Measurements from ENCODE around the gene LRFN2.

The LRFN2 gene

DNA sequence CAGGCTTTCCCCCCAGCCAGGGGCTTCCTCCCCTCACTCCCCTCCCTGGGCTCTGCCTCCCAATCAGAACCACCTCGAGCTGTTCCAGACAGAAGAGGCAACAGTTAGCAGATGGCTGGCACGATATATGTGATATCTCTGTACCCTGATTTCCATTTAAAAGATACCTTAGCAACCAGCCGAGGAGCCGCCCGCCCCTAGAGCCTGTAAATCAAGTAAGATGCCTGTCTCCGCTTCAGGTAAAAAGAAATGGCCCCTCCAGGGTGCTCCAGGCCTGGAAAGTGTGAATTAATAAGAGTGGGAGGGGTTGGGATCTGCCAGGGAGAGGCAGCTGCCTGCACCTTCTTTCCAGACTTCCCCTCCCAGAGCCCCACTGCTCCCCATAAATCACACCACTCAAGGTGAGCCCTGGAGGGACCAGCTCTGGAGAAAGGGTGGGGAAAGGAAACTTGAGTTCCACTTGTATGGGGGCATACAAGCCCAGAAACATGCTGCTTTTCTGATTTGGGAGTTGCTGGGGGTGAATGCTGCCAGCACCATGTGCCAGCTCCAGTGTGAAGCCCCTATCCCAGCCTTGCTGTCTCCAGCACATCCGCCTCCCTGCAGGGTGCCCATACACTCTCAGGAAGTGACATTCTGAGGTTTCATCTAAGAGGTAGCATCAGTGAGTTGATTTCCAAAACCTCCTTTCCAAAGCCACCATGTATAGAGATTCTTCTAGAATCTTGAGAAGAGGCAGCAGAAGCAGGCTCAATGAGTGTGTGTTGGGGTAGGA, 148.0 kb downstream of the LRFN2 start:
- no peak for DNase-seq (ENCODE audit: extremely low read depth in 1 of 2, low read depth in 1 of 2)

DNA sequence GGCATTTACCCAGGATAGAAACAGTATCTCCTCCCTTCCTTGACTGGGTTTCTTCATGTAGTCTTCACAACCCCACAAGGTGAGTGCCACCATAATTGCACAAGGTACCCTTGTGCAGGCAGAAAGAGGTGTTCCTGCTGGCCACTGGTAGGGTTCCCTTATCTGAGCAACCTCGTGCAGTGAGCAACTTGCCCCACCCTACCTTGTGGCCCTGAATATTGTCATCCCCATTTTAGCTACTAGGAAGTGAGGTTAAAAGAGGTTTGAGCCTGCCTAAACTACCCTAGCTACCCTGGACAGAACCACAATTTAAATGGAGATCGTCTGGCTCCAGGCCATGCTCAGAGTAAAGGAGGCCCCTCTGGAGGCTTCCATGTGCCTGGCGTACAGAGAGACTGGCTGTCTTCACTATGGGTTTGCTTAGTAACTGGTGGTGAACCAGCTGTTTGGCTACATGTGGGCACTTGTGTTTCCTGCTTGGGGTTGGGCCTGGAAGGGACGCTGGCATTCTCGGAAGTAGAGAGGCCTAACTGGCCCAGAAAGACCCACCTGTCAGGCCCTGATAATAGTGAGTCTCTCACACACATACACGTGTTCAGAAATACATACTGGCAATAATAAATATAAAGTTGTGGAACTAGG, 148.8 kb downstream of the LRFN2 start:
- DNase-seq (ENCODE audit: extremely low read depth in 1 of 2, low read depth in 1 of 2): no peak

DNA sequence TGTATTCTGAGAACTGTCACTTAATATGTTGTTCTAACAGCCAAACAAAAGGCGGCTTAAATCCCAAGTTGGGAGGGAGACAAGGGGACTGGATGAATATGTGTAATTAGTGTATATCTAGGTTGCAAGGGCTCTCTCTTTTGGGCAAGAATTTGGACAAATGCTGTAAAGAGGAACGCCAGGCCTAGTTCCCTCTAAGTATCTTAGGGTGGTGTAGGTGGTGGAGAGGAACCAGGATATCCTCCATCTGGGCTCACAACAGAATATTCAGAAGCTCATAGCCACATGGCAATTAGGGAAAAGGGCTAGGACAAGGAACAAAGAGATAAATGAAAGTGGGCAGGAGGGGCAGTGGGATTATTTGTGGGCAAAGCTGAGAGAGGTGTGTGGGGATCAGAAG, 149.5 kb downstream of the LRFN2 start:
- no peak for DNase-seq (ENCODE audit: extremely low read depth in 1 of 2, low read depth in 1 of 2)

DNA sequence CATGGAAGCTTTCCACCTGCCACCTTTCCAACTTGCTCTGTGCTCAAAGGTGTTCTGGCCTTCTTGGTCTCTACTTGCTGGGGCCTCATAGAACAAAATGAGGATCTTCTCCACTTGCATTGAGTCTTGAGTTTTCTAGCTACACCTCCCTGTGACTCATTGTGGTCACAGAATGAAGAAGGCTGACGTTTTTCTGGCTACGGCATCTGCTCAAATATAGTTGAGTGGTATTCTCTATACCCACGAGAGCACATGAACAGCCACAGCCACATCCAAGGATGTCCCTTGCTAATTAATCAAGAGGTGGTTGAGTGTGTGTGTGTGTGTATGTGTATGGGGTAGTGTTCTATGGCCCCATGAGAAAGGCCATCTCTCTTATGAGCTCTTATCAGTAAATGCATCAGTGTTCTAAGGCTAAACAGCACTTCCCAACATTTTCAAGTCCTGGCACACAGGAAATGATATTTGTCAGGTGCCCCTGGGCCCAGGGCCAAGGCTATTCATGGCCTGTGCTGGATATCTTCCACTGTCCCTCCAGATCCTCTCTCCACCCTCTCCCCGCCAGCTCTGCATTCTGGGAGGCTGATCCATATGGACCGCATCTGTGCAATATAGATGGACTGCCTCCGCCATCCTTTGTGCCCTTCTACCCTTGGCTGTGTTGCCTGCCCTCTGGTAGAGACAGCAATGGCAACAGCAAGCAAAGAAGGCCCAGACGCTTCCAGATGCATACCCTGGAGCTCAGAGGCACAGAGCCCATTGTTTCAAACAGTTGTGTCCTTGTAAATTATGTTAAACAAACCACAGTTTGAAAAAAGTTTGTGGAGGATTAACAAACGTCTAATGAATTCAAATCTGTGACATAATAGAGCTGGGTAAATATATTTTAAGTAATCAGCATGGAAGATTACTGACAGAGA, 150.2 kb downstream of the LRFN2 start:
- no peak for DNase-seq (ENCODE audit: extremely low read depth in 1 of 2, low read depth in 1 of 2)

DNA sequence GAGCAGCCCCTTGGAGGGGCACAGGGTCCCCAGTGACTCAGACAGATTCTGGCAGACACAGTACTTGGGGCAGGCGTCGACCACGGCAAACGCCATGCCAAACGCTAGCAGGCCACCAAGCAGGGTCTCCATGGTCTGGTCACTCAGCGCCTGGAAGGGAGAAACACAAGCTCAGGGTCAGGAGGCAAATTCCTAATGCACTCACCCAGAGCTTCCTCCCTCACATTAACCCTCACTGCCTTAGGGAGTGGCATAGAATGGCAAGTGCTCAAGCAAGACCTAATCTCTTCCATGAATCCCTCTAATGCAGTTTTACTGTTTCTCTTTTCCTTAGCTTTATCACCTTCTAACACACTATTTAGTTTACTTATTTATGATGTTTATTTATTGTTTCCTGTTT, 154.2 kb downstream of the LRFN2 start:
- no peak for DNase-seq (ENCODE audit: extremely low read depth in 1 of 2, low read depth in 1 of 2)

DNA sequence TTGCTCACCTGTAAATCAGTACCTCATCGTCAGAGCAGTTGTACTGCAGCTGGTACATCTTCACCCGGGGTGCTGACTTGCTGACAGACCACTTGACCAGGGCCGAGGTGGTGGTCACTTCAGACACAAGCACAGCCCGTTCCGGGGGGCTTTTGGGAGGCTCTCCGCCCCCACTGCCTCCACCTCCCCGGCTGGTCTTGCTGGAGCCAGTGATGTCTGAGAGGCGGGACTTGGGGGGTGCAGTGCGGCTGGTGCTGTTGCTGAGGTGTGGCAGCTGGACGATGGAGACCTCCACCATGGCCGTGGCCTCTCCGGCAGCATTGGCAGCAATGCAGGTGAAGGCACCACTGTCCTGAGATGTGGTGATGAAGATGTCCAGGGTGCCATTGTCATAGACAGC, 155.5 kb downstream of the LRFN2 start:
- no peak for DNase-seq (ENCODE audit: extremely low read depth in 1 of 2, low read depth in 1 of 2)

DNA sequence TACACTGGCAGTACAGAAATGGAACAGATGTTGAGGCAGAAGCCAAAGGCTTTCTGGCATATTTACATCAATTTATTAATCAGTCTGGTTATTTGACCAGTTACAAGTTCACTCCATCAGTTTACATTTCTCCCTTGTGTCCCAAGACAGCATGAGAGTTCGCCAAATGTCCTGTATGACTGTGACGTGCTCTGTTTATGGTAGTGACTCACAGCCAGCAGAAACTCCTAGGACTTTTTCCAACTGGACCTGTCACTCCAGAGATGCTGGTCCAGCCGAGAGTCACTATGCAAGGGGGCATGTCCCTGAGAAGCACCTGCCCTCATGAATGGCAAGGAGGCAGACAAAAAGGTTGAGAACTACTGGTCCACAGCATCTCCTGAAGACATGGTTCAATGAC, 160.0 kb downstream of the LRFN2 start:
- no peak for DNase-seq (ENCODE audit: extremely low read depth in 1 of 2, low read depth in 1 of 2)

DNA sequence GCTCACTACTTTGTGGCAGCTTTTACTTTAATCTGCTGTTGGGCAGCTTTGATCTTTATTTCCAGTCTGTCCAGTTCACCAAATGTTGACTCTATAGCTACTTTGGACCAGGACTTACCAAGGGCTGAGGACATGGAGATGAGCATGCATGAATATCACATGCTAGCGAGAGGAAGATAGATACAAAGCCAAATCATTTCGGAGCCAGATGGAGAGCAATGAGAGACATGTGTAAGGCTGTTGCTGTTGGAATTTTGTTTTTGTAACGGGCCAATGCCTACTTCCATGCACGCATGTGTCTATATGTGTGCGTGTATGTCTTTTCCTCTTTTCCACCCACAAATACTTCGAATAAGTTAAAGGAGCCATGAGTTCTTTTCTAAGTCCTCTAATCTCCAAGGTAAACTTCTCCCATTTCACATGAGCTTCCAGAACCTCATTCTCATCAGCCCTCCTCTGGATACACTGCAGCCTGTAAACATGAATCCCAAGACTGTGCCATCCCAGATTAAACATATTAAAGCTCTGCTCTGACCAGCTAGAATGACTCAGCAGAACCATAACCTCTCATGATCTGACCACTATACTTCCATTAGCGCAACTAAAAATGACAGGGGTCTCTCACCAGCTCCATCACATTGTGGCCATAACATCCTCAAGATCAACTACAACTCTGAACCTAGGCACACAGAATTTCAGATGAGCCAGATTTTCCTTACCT, 160.7 kb downstream of the LRFN2 start:
- no peak for DNase-seq (ENCODE audit: extremely low read depth in 1 of 2, low read depth in 1 of 2)

DNA sequence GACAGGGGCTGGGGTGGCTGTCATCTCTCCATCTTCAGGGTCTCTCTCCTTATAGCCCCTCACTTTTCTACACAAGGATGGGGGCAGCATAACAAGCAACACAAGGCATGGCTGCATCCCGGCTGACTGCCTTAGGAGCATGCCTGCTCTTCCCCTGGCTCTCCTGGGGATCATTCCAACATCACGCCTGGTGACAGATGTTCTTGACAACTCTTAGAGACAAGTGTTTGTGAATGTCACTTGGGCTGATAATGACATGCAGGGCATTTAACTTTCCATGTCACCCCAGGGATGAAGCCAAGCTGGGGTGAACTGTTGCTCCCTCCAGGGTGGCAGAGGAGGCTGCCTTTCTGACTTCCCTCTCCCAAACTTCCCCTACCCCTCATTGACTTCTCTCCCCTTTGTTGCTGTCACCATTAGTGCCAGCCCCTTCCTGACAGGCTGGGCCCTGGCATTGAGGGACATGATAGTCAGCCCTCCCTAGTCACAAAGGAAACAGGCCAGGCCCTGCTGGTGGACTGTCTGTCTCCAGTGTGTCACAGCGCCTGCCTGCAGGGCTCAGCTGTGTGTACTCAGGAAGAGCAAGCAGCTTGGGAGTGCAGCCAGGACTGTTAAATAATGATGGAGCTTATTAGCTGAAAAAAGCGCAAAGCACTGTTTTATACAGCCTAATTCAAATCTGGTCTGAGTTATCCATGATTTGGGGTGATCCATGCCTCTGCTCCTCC, 161.8 kb downstream of the LRFN2 start:
- no peak for DNase-seq (ENCODE audit: extremely low read depth in 1 of 2, low read depth in 1 of 2)

DNA sequence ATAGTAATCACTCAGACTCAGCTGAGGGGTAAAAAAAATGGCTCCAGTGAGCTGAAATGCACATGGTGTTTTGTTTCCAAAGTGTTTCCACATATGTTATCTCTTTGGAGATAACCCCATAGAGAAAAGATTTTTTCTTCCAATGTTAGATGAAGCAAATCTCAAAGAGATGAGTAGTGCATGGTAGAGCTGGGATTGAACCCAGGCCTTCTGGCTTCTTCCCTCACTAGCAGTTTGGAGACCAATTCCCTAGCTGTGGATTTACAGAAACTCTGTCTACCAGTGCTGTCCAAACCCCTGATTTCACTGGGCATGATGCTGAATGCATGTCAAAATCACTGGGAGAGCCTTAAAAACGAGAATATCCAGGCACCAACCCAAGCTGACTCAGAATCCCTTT, 165.1 kb downstream of the LRFN2 start:
- no peak for DNase-seq (ENCODE audit: extremely low read depth in 1 of 2, low read depth in 1 of 2)

DNA sequence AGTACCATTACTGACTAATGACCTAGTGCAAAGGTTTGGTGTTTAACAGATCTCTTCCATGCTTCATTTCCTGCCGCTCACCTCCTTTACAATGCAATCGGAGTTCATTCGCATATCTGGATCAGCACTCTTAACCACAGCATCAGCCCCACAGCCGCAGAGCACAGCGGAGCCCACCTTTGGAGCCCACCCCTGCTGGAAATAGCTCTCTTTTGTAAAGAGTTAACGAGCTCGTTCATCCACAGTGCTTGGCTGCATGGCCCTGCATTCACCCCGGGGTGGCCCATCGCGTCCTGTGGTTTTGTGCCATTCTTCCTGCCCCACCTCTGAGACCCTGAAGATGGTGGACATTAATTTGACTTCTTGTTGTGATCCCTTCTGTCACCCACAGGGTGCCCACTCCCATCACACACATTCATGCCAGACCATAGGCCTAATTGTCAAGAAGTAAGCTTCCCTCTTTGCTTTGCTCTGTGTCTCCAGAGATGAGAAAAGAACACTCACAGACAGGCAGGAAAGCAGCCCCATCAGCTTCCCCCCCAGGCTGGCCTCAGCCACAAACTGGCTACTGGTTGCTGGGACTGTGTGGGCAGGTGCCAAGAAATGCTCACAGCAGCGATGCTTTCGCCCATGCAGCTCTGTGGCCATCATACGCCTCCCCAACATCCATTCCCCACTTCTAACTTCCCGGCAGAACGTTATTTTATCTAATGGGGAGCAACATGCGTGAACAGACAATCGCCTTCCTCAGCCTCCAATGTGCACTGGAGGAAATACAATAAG, 167.0 kb downstream of the LRFN2 start:
- DNase-seq (ENCODE audit: extremely low read depth in 1 of 2, low read depth in 1 of 2): no peak

DNA sequence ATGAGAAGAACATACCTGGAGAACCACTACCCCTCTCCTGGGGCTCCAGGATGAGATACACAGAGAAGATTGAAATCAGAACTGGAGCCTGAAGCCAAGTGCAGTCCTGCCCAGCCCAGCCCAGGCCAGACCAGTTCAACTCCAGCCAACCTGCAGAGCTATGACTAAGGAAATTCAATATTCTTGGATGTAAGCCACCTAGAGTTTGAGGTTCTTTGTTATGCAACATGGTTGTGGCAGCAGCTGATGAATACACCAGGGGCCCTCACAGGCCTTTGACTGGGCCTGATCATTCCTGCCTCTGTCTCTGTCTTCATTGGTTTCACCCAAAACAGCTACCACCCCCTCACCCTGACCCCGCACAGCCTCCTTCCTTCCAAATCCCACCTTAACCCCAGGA, 167.8 kb downstream of the LRFN2 start:
- DNase-seq (ENCODE audit: extremely low read depth in 1 of 2, low read depth in 1 of 2): no peak

DNA sequence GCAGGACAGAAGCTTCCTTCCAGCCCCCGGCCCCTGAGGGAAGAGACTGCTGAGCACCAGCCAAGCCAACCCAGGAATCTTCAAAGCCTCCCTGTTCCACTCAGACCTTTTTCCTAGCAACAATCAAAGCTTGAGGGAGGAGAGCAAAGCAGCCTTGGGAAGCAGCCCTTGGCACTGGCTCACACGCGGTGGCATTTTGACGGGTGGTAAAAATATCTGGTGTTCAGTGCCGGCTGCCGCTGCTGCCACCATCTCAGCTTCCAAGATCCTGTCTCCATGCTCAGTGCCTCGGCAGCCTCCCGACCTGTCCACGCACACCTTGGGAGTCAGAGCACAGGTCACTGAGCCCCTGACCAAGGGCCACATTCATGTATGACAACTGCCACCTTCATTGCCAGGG, 170.1 kb downstream of the LRFN2 start:
- DNase-seq (ENCODE audit: extremely low read depth in 1 of 2, low read depth in 1 of 2): no peak

DNA sequence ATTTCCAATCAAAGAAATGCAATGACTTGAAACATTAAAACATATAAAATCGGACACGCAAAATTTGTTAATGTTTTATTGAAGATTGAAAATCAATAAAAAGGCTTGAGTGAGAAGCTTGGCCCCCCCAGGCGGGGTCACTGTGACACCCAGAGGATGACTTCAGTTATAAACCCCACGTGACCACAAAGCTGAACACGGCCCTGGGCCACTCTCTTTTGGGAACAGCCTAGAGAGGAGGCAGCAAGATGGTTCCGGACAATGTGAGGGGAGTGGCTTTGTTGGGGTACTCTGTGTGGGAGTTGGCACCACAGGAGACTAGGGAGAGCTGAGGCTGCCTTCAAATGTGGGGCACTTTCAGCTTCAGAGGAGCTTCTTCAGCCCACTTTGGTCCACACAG, 172.5 kb downstream of the LRFN2 start:
- no peak for DNase-seq (ENCODE audit: extremely low read depth in 1 of 2, low read depth in 1 of 2)

DNA sequence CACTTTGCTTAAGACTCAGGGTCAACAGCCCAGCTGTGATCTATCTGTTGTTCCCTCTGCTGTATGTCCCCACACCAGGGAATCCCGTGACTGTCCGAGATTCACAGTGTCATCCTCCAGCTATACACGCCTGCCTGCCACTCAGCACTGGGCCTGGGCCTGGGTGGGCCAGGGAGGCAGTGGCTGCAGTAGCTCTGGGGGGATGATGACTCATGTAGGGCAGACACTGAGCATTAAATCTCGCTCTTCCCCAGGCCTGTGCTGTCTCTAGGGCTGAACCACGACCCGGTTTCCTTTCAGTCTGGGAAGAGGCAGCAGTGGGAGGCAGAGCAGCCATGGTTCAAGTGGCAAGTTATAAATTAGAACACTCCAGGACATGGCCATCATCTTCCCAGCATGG, 173.9 kb downstream of the LRFN2 start:
- DNase-seq (ENCODE audit: extremely low read depth in 1 of 2, low read depth in 1 of 2): no peak

DNA sequence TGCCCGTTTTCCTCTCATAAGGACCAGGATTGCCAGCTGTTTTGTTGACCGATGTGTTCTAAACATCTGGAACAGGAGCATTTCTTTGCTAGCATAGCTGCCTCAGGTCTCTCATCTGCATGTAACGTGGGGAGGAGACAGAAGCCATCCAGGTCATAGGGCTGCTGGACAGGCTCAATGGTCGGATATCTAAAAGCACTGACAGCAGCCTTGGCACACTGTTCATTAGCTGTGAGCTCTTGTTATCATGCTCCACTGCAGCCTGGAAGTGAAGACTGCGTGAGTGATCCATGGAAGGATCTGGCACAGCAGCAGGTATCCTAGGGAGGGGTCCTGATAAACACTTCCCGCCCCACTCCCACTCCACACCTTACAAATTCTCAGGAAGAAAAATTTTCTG, 175.3 kb downstream of the LRFN2 start:
- no peak for DNase-seq (ENCODE audit: extremely low read depth in 1 of 2, low read depth in 1 of 2)

DNA sequence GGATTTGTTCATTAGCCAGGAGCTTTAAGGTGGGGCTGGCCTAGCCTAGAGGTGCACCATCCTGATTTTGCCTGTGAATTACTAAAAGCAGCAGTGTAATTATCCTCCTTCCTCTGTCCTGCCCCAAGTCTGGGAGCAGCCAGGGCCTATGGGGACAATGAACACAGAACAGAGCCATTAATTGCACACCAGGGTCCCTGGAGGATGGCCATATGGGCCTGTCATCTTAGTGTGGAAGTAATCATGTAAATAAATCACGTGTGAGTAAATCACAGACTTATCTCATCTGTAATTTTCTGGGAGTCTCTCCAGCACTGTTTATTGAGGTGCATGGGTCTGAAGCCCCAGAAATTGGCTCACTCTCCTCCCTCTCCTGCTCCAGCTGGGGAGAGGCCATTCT, 176.3 kb downstream of the LRFN2 start:
- DNase-seq (ENCODE audit: extremely low read depth in 1 of 2, low read depth in 1 of 2): no peak

DNA sequence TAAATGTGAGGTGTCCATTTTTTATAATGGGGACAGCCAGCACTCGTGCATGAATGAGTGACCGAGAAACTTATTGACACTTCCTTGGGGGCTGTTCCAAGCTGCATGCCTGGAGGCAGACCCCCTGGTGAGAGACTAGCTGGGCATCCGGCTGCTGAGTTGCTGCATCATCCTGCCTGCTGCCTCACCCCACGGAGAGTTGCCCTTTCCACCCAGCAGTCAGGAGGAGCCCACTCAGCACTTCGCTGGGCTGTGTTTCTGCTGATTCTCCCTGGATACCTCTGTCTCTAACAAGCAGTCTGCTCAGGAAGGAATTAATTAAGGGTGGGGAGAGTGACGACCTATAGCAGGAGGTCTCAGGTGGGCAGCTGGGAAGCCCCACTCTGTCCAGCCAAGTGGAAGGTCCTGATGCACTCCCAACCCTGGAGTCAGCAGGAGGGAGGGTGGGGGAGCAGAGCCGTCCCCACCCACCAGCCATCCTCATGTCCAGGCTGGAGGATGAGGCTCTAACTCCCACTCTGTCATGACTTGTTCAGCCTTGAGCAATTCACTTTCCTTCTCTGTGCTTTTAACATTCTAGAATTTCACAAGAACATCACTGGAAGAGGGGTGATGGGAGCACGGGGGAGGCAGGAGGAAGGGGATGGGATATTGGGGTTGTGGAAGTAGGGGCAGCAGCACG, 177.3 kb downstream of the LRFN2 start:
- no peak for DNase-seq (ENCODE audit: extremely low read depth in 1 of 2, low read depth in 1 of 2)
